Measurements from ENCODE around the gene DPCD.

The DPCD gene

GRCh38 chr10:101639141-101639900, 51.2 kb downstream of the DPCD start:
- H3K4me1 Mint-ChIP-seq (ENCODE audit: low read depth), result no peaks in the 10 kb centered on the region
- intact Hi-C loops (cut with micrococcal nuclease), result no loop called here
- no peaks in the 10 kb centered on the region for H3K9me3 Mint-ChIP-seq
- H3K27ac Mint-ChIP-seq, result no peak overlapping the region
- no peaks in the 10 kb centered on the region for H3K27me3 Mint-ChIP-seq
- H3K4me3 Mint-ChIP-seq, result no peak overlapping the region
- H3K36me3 Mint-ChIP-seq (ENCODE audit: low read depth), result peaks cover 63% of the 10 kb centered on the region

GRCh38 chr10:101643546-101643945, 55.4 kb downstream of the DPCD start:
- H3K27me3 Mint-ChIP-seq, result no peaks in the 10 kb centered on the region
- H3K4me3 Mint-ChIP-seq, result no peak overlapping the region
- peaks cover 66% of the 10 kb centered on the region for H3K36me3 Mint-ChIP-seq (ENCODE audit: low read depth)
- H3K9me3 Mint-ChIP-seq, result no peaks in the 10 kb centered on the region
- no peaks in the 10 kb centered on the region for H3K4me1 Mint-ChIP-seq (ENCODE audit: low read depth)
- intact Hi-C loops (cut with micrococcal nuclease), result no loop called here
- H3K27ac Mint-ChIP-seq, result no peak overlapping the region

GRCh38 chr10:101644002-101644401, 55.9 kb downstream of the DPCD start:
- intact Hi-C loops (cut with micrococcal nuclease), result no loop called here
- no peak overlapping the region for H3K4me3 Mint-ChIP-seq
- no peak overlapping the region for H3K27ac Mint-ChIP-seq
- no peaks in the 10 kb centered on the region for H3K9me3 Mint-ChIP-seq
- no peaks in the 10 kb centered on the region for H3K27me3 Mint-ChIP-seq
- H3K36me3 Mint-ChIP-seq (ENCODE audit: low read depth), result peaks cover 67% of the 10 kb centered on the region
- H3K4me1 Mint-ChIP-seq (ENCODE audit: low read depth), result no peaks in the 10 kb centered on the region

- no peaks in the 10 kb centered on the region for H3K9me3 Mint-ChIP-seq
- no peak overlapping the region for H3K4me3 Mint-ChIP-seq
- intact Hi-C loops (cut with micrococcal nuclease), result no loop called here
- no peak overlapping the region for H3K27ac Mint-ChIP-seq
- peaks cover 66% of the 10 kb centered on the region for H3K36me3 Mint-ChIP-seq (ENCODE audit: low read depth)
- H3K27me3 Mint-ChIP-seq, result no peaks in the 10 kb centered on the region
- no peaks in the 10 kb centered on the region for H3K4me1 Mint-ChIP-seq (ENCODE audit: low read depth)
These were observed 57.5 kb downstream of the DPCD start for GRCh38 chr10:101645659-101646058.

GRCh38 chr10:101646364-101646763, 58.2 kb downstream of the DPCD start:
- peaks cover 62% of the 10 kb centered on the region for H3K36me3 Mint-ChIP-seq (ENCODE audit: low read depth)
- no peaks in the 10 kb centered on the region for H3K9me3 Mint-ChIP-seq
- H3K4me1 Mint-ChIP-seq (ENCODE audit: low read depth), result no peaks in the 10 kb centered on the region
- H3K4me3 Mint-ChIP-seq, result no peak overlapping the region
- H3K27me3 Mint-ChIP-seq, result no peaks in the 10 kb centered on the region
- no peak overlapping the region for H3K27ac Mint-ChIP-seq
- intact Hi-C loops (cut with micrococcal nuclease), result no loop called here

- Mint-ChIP-seq H3K27me3 (no peaks in the 10 kb centered on the region), H3K9me3 (no peaks in the 10 kb centered on the region), H3K4me3 (no peak overlapping the region), H3K4me1 (ENCODE audit: low read depth) (no peaks in the 10 kb centered on the region), H3K27ac (no peak overlapping the region), H3K36me3 (ENCODE audit: low read depth) (peaks cover 59% of the 10 kb centered on the region)
- intact Hi-C loops (cut with micrococcal nuclease), result no loop called here
These were observed 59.1 kb downstream of the DPCD start for GRCh38 chr10:101647255-101647654.

GRCh38 chr10:101649525-101650085, 61.5 kb downstream of the DPCD start:
- Mint-ChIP-seq H3K27ac (no peak overlapping the region), H3K36me3 (ENCODE audit: low read depth) (peaks cover 52% of the 10 kb centered on the region), H3K4me3 (no peak overlapping the region), H3K27me3 (no peaks in the 10 kb centered on the region), H3K9me3 (no peaks in the 10 kb centered on the region), H3K4me1 (ENCODE audit: low read depth) (no peaks in the 10 kb centered on the region)
- intact Hi-C loops (cut with micrococcal nuclease), result no loop called here

GRCh38 chr10:101650863-101651262, 62.7 kb downstream of the DPCD start:
- Mint-ChIP-seq H3K4me3 (no peak overlapping the region), H3K9me3 (no peaks in the 10 kb centered on the region), H3K4me1 (ENCODE audit: low read depth) (no peaks in the 10 kb centered on the region), H3K27me3 (no peaks in the 10 kb centered on the region), H3K36me3 (ENCODE audit: low read depth) (peaks cover 51% of the 10 kb centered on the region), H3K27ac (no peak overlapping the region)
- intact Hi-C loops (cut with micrococcal nuclease), result no loop called here

- no peaks in the 10 kb centered on the region for H3K4me1 Mint-ChIP-seq (ENCODE audit: low read depth)
- H3K27me3 Mint-ChIP-seq, result no peaks in the 10 kb centered on the region
- intact Hi-C loops (cut with micrococcal nuclease), result no loop called here
- no peak overlapping the region for H3K4me3 Mint-ChIP-seq
- H3K27ac Mint-ChIP-seq, result no peak overlapping the region
- H3K9me3 Mint-ChIP-seq, result no peaks in the 10 kb centered on the region
- peaks cover 53% of the 10 kb centered on the region for H3K36me3 Mint-ChIP-seq (ENCODE audit: low read depth)
These were observed 63.2 kb downstream of the DPCD start for GRCh38 chr10:101651336-101651735.

- no peaks in the 10 kb centered on the region for H3K4me1 Mint-ChIP-seq (ENCODE audit: low read depth)
- intact Hi-C loops (cut with micrococcal nuclease), result no loop called here
- H3K36me3 Mint-ChIP-seq (ENCODE audit: low read depth), result peaks cover 55% of the 10 kb centered on the region
- H3K9me3 Mint-ChIP-seq, result no peaks in the 10 kb centered on the region
- no peaks in the 10 kb centered on the region for H3K27me3 Mint-ChIP-seq
- no peak overlapping the region for H3K4me3 Mint-ChIP-seq
- no peak overlapping the region for H3K27ac Mint-ChIP-seq
These were observed 65.4 kb downstream of the DPCD start for GRCh38 chr10:101653536-101653935.

- Mint-ChIP-seq H3K27me3 (no peaks in the 10 kb centered on the region), H3K36me3 (ENCODE audit: low read depth) (peaks cover 58% of the 10 kb centered on the region), H3K27ac (no peak overlapping the region), H3K9me3 (no peaks in the 10 kb centered on the region), H3K4me1 (ENCODE audit: low read depth) (no peaks in the 10 kb centered on the region), H3K4me3 (no peak overlapping the region)
- intact Hi-C loops (cut with micrococcal nuclease), result no loop called here
These were observed 67.4 kb downstream of the DPCD start for GRCh38 chr10:101655570-101655969.

- Mint-ChIP-seq H3K27me3 (no peaks in the 10 kb centered on the region), H3K9me3 (no peaks in the 10 kb centered on the region), H3K27ac (no peak overlapping the region), H3K4me1 (ENCODE audit: low read depth) (no peaks in the 10 kb centered on the region), H3K36me3 (ENCODE audit: low read depth) (peaks cover 68% of the 10 kb centered on the region), H3K4me3 (no peak overlapping the region)
- intact Hi-C loops (cut with micrococcal nuclease), result no loop called here
These were observed 68.8 kb downstream of the DPCD start for GRCh38 chr10:101656890-101657289.

GRCh38 chr10:101658975-101659374, 70.9 kb downstream of the DPCD start:
- intact Hi-C loops (cut with micrococcal nuclease), result no loop called here
- Mint-ChIP-seq H3K27me3 (no peaks in the 10 kb centered on the region), H3K4me1 (ENCODE audit: low read depth) (no peaks in the 10 kb centered on the region), H3K4me3 (no peak overlapping the region), H3K27ac (no peak overlapping the region), H3K9me3 (no peaks in the 10 kb centered on the region), H3K36me3 (ENCODE audit: low read depth) (peaks cover 88% of the 10 kb centered on the region)
